Effector memory CD4-positive, alpha-beta T cell (primary cell): Measurements from ENCODE around the gene WDR12.
"Not testable (repeated sequence)": the region's sequence is repeated elsewhere in the genome, so short reads cannot be mapped to it uniquely, and the experiment has no call there.

Source experiments
- DNase-seq, 3 donors: peaks; one replicate each; pipeline ENCODE4 v3.0.0-alpha.2; 2020
- H3K27ac ChIP-seq: 2 replicates; pipeline ENCODE4 v1.7.0; 2013; ENCODE audit warnings: mild to moderate bottlenecking, low read length, moderate library complexity; ENCODE audit not compliant: insufficient read depth, poor library complexity, severe bottlenecking
- H3K27me3 ChIP-seq: replicated peaks from 2 replicates; pipeline ENCODE4 v1.7.0; 2013; ENCODE audit warnings: mild to moderate bottlenecking, low read length; ENCODE audit not compliant: insufficient read depth, control insufficient read depth, poor library complexity, severe bottlenecking
- H3K36me3 ChIP-seq: 2 replicates; pipeline ENCODE4 v1.7.0; 2013; ENCODE audit warnings: mild to moderate bottlenecking, low read length, moderate library complexity; ENCODE audit not compliant: control insufficient read depth, insufficient read depth
- H3K4me1 ChIP-seq: 2 replicates; pipeline ENCODE4 v1.7.0; 2013; ENCODE audit warnings: low read length, mild to moderate bottlenecking; ENCODE audit not compliant: control insufficient read depth, insufficient read depth, poor library complexity, severe bottlenecking
- H3K4me3 ChIP-seq: 2 replicates; pipeline ENCODE4 v1.7.0; 2013; ENCODE audit warnings: low read length, low read depth, mild to moderate bottlenecking; ENCODE audit not compliant: insufficient read depth, poor library complexity, severe bottlenecking
- H3K9me3 ChIP-seq: 2 replicates; pipeline ENCODE4 v1.7.0; 2013; ENCODE audit warnings: mild to moderate bottlenecking, low read length, moderate library complexity; ENCODE audit not compliant: control insufficient read depth

The WDR12 gene

DNA sequence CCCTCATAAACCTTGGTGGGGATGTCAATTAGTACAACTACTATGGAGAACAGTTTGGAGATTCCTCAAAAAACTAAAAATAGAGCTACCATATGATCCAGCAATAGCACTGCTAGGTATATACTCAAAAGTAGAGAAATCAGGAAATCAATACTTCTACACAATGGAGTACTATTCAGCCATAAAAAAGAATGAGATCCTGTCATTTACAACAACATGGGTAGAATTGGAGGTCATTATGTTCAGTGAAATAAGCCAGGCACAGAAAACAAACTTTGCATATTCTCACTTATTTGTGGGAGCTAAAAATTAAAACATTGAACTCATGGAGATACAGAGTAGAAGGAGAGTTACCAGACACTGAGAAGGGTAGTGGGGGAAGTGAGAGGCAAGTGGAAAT is 6.0 kb downstream of the WDR12 start:
- not testable (repeated sequence) for H3K4me3 ChIP-seq, H3K4me1 ChIP-seq, H3K36me3 ChIP-seq, H3K27ac ChIP-seq, DNase-seq, H3K27me3 ChIP-seq, H3K9me3 ChIP-seq

DNA sequence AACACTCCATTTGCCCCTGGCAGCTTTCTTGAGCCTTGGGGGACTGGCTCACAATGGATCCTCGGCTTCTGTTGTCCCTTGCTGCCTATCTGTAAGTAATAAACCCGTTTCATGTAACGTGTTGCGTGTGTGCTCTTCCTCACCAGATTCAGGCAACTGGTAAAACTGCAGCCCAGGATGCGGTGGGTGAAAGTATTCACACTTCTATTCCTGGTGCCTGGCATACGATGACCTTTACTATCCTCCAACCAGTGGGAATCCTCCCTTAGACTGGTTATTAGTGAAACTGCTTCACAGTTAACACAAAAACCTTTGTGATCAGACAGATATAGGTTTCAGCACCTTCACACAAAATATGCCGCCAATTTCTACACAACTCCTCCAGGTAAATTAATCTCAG is 26.3 kb downstream of the WDR12 start:
- H3K4me3 ChIP-seq = no peak overlapping the region
- H3K9me3 ChIP-seq = no peaks in the 10 kb centered on the region
- H3K27ac ChIP-seq = no peak overlapping the region
- peaks cover 27% of the 10 kb centered on the region for H3K36me3 ChIP-seq
- H3K4me1 ChIP-seq = no peaks in the 10 kb centered on the region
- no peak for DNase-seq
- no peaks in the 10 kb centered on the region for H3K27me3 ChIP-seq

DNA sequence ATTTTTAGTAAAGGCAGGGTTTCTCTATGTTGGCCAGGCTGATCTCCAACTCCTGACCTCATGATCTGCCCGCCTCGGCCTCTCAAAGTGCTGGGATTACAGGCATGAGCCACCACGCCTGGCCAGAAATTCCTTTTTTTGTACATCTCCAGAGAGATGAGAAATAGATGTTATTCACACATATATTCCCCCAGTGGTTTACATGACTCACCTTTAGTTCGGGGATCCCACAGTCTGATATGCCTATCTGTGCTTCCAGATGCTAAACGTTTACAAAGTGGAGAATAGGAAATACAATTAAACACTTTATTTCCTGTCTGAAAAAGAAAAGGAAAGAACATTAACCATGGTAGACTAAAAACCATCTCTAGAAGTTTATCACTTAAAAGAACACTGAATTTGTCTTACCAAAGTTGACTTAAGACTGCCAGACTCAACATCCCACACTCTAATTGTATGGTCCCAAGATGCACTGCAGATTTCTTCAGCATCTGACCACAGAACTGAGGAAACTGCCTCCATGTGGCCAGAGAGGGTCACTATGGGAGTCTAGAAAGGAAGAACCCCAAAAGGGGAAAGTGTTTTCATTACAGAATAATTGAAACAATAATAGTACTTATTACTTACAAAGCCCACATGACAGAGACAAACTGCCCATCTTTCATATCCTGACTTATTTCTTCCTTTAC is 27.3 kb downstream of the WDR12 start:
- Histone ChIP-seq H3K27me3 (no peaks in the 10 kb centered on the region), H3K4me1 (no peaks in the 10 kb centered on the region), H3K27ac (no peak overlapping the region), H3K9me3 (no peaks in the 10 kb centered on the region), H3K36me3 (peaks cover 27% of the 10 kb centered on the region), H3K4me3 (no peak overlapping the region)
- DNase-seq = no peak

DNA sequence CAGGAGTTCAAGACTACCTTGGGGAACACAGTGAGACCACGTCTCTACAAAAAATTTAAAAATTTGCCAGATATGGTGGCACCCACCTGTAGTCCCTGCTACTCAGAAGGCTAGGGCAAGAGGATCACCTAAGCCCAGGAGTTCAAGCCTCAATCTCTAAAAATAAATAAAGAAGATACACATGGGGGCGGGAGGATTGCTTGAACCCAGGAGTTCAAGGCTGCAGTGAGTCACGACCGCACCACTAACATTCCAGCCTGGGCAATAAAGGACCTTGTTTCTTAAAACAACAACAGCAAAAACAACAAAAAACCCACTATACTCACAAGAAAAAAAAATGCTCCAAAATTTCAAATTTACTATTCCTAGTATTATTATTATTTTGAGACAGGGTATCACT is 29.9 kb downstream of the WDR12 start:
- H3K36me3 ChIP-seq = peaks cover 27% of the 10 kb centered on the region
- H3K4me1 ChIP-seq = no peaks in the 10 kb centered on the region
- H3K27me3 ChIP-seq = no peaks in the 10 kb centered on the region
- no peak for DNase-seq
- no peak overlapping the region for H3K4me3 ChIP-seq
- no peaks in the 10 kb centered on the region for H3K9me3 ChIP-seq
- H3K27ac ChIP-seq = no peak overlapping the region

DNA sequence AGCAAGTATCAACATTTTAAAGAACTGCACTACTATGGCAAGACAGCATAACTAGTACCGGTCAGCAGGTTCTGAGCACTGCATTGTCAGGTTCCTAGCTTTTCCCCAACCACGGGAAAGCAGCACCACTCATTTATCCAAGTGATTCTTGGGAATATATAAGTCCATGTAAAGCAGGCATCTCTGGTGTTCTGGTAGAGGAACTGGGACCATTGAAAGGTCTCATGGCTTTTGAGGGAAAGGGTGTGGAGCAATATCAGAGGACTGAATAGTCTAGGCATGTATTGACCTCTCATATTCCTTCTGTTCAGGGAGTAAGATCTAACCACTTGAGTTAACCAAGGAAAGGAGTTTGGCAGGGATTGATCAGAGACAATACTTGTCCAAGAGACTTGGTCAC is 33.8 kb downstream of the WDR12 start:
- Histone ChIP-seq H3K4me3 (no peak overlapping the region), H3K27ac (no peak overlapping the region), H3K36me3 (peaks cover 3% of the 10 kb centered on the region), H3K4me1 (no peaks in the 10 kb centered on the region), H3K27me3 (no peaks in the 10 kb centered on the region), H3K9me3 (no peaks in the 10 kb centered on the region)
- no peak for DNase-seq

DNA sequence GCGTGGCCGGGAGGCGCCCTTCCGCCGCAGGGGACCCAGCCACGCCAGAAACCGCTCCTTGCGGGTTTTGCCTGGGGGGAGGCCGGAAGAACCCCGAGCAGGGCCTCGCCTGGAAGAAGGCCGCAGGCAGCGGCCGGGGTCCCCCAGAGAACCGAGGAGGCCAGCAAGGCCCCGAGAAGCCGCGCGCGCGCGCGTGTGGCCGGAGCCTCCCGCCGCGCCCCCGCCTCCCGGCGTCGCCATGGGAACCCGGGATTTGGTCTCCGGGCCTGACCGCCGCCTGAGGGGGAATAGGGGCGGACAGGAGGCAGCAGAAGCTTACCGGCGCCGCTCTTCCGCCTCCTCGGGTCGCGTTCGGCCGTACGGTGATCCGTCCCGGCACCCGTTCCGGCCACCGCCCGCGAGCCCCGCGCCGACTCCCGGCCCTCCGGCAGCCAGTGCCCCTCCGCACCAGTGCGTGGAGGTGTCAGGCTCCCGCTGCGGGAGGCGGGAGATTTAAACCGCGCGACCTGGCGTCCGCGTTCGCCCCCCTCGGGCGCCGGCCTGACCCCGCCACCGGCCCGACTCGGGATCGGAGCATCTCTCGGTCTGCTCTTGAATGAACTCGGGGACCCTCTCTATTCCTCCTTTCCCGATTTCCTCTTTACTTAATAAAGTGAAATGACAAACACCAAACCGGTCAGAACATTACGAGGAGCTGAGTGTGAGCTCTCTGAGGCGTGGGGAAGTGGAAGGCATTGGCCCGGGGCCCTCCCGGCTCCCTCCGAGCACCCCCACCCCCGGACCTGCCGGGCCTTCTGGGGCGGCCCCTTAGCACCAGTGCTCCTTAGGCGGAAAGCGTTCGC is 40.0 kb downstream of the WDR12 start, which contains the start of gene ICA1L:
ICA1L (minus strand) TSS at position 467 of the 842 bp plus-strand sequence. CDS start 42,757 bp downstream, outside the sequence.
- no peaks in the 10 kb centered on the region for H3K9me3 ChIP-seq

DNA sequence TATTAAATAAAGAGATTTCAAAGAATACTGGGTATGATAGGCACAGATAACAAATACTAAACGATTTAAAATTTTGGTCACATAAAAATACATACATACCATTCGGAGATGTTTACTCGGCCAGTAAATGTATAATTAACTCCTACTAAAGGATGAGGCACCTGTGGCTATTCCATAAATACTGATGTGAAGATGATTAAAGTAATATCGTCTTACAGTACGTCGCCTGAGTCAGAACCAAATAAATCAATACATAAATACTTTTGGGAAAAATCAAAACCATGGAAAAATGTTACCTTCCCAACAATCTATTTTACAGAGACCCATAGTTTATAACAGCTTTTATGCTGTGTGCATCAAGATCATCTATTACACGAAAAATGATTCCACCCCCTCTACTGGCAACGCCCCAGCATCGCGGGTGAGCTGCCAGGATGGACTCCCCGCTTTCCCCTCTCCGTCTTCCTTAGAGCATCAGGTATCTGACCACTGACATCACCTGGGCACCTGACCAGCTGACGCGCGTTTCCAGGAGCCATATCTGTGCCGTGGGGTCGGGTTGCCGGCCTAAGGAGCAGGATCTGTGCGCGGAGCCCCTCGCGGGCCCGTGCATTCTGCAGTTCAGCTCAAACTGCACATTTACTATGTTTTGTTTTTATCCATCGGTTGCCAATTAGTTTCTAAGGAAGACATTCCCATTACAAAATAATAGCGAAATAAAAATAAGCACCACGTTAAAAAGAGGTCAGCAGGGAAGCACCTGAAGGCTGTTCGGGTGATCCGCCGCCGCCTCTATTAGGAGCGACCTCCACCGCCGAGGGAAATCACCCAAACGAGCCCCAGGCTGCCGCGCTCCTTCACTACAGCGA is 40.8 kb downstream of the WDR12 start:
- no peaks in the 10 kb centered on the region for H3K9me3 ChIP-seq
- H3K27ac ChIP-seq = no peak overlapping the region
- peak overlapping the region; percentile 82 for H3K4me3 ChIP-seq
- no peaks in the 10 kb centered on the region for H3K27me3 ChIP-seq
- peak; percentile 4 to 22 (median 18) for DNase-seq
- H3K36me3 ChIP-seq = no peaks in the 10 kb centered on the region
- H3K4me1 ChIP-seq = no peaks in the 10 kb centered on the region

More for the DNA sequence above, 40.0 kb downstream of the WDR12 start, which contains the start of gene ICA1L:
- H3K36me3 ChIP-seq = no peaks in the 10 kb centered on the region
- peak within 1 kb of the TSS; percentile 82 for H3K4me3 ChIP-seq
- H3K27me3 ChIP-seq = no peaks in the 10 kb centered on the region
- H3K4me1 ChIP-seq = no peaks in the 10 kb centered on the region
- DNase-seq = peak; percentile 10 to 24 (median 20)
- H3K27ac ChIP-seq = no peak within 1 kb of the TSS

DNA sequence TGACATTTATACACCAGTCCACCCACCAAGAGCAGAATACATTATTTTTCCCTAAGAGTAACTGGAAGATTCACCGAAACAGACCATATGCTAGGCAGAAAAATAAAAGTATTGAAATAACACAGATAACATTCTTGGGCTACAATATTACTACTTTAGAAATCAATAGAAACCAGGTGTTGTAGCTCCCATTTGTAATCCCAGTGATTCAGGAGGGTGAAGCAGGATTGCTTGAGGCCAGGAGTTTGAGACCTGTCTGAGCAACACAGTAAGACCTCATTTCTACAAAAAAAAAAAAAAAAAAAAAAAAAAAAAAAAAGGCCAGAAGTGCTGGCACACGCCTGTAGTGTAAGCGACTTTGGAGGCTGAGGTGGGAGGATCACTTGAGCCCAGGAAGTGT is 49.5 kb downstream of the WDR12 start:
- H3K4me1 ChIP-seq = no peaks in the 10 kb centered on the region
- no peaks in the 10 kb centered on the region for H3K27me3 ChIP-seq
- DNase-seq = no peak
- no peaks in the 10 kb centered on the region for H3K36me3 ChIP-seq
- H3K27ac ChIP-seq = no peak overlapping the region
- no peak overlapping the region for H3K4me3 ChIP-seq
- no peaks in the 10 kb centered on the region for H3K9me3 ChIP-seq

DNA sequence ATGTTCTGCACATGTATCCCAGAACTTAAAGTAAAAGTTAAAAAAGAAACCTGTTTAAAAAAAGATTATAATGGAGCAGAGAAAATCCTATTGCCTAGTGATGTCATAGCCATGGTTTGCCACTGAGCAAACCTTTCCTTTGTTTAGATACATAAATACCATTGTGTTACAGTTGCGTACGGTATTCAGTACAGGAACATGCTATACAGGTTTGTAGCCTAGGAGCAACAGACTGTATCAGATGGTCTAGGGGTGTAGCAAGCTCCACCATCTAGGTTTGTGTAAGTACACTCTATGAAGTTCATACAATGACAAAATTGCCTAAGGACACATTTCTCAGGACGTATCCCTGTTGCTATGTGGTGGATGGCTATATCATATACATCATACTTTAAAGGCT is 52.9 kb downstream of the WDR12 start:
- DNase-seq = no peak
- Histone ChIP-seq H3K4me3 (no peak overlapping the region), H3K27ac (no peak overlapping the region), H3K9me3 (no peaks in the 10 kb centered on the region), H3K27me3 (no peaks in the 10 kb centered on the region), H3K36me3 (no peaks in the 10 kb centered on the region), H3K4me1 (no peaks in the 10 kb centered on the region)
